GM21619 (cell line): ENCODE results near the gene CDH23.

ENCODE experiments used
- ATAC-seq: cut with Tn5 transposase; IDR thresholded peaks from one replicate; pipeline ENCODE4 v1.9.1; 2021; ENCODE audit not compliant: unreplicated experiment

CDH23 gene

DNA sequence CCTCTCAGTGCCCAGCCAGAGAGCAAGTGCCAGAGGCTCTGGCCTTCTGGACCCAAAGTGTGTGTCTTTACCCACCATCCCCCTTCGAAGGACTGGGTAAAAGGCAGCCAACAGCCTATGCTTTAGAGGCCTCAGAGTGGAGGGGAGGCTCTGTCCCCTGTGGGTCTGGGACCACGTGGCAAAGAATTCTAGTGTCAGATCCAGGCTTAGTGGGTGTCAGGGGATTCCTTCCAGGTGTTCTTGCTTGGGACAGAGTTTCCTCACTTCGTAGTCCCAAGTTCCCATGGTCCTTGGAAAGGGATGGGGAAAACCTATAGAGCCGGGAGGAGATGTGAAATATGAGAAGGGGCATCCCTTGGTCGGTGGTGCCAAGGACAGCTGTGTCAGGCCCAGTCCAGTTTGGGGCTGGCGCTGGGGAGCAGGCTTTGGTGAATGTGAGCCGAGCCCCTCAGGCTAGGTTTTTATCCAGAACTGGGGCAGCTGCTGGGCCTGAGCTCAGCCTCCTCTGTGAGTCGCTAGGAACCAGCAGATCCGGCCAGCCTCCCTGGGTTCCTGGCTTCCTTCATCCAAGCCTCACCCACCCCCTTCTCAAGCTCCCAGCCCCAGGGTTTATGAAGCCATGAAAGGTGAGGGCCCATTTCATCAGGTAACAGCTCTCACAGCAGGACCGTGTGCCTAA is 251.7 kb downstream of the CDH23 start:
- ATAC-seq: no peak

DNA sequence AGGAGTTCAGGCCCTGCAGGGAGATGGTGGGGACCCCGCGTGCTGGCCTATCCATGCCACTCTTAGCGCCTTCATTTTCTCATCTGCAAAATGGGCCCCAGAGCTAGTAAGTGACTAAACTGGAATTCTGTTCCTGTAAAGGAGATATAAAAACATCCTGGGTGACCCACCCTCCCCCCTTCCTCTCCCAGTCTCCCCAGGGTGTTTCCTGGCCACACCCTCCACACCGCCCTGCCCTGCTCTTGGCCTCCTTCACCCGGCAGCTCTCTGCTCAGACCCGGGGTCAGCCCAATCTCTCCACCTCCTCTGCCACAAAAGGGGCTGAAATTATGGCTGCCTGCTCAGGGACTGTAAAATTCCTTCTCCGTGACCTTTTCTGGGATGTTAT is 252.2 kb downstream of the CDH23 start:
- no peak for ATAC-seq

DNA sequence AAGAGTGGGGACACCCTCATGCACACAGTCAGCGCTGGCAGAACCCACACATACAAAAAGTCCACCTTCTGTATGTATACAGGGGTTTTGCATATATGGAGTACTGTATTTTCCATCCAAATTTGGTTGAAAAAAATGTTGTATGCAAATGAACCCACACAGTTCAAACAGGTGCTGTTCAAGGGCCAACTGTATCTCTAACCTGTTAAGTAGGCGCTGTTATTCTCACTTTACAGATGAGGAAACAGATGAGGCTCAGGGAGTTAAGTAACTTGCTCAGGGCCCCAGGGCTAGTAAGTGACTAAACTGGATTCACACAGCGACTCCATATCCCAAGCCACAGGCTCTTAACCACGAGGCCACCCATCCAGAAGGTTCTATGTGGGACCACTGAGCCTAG is 252.9 kb downstream of the CDH23 start:
- ATAC-seq: no peak

DNA sequence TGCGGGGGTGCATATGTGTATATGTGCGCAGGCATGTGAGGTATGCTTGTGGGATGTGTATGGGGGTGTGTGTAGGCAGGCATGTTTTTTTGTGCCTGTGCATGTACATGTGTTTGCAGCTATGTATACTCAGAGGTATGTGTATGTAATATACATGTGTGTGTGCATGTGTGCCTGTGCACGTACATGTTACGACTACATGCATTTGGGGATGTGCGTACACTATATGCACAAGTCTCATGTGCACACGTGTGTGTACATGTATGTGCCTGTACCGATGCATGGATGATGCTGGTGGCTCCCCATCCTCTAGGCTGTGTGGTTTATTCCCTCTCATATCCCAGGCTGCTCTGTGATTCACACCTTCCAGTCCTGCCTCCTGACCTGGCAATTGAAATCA is 253.7 kb downstream of the CDH23 start:
- no peak for ATAC-seq

DNA sequence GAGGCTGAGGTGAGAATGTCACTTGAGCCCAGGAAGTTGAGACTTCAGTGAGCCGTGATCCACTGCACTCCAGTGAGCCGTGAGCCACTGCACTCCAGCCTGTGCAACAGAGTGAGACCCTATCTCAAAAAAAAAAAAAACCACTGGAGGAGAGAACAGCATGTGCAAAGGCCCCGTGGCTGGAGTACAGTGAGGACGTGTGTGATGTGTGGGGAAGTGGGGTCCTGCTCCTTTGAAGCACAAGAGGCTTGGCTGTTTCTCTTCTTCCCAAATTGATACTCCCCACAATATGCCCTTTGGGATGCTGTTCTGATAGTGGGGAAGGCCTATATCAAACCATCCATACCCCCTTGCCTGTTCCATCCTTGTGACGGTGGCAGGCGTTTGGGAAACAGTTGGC is 254.7 kb downstream of the CDH23 start:
- ATAC-seq: no peak

DNA sequence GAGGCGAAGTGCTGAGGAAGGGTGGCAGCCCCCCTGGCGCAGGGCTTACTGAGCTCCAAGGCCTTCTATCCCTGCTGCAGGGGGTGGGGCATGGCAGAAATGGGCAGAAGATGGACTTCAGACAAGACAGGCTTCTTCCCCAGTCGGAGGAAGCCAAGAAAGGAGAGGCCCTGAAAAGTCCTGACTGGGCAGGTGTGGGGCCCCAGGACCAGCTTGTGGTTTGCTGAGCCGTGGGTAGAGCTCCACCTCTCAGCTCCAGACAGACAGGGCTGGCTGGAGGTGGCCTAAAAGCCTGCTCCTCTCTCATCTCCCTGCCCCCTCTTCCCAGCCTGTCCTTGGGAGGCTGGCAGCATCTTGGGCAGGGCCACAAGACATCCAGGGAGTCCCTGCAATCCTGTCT is 255.2 kb downstream of the CDH23 start:
- no peak for ATAC-seq

DNA sequence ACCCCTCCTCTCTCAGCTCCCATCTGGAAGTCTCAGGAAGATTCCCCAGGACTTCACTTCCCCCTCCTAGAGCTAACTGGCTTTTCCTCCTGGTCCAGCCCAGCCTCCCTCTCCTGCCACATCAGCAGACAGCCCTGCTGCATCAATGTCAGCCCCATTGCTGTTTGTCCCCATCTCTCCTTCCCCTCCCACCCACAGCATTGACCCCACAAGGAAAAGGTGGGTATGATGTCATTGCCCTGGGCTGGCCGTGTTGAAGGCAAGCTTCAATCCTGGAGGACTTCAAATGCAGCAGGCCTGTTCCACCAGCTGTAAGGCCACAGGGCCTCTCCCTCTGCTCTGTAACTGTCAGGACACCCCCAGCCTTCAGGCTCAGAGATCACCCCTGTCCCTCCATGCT is 256.3 kb downstream of the CDH23 start:
- no peak for ATAC-seq

DNA sequence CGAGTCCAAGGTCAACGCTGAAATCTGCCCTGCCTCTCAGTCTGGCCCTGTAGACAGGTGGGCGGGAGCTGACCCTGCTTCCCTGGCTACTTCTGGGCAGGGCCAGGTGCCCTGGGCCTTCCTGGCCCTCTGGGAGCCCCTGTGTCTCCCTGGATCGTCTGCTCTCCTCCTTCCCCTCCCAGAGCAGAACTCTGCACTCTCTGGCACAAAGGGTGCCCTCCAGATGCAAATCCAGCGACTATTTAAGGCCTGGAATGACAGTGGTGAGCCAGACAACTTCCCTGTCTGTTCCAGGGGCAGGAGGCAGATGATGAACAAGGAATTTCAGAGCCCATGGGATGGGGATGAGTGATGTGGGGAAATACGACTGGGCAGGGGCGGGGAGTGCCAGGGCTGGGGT is 259.5 kb downstream of the CDH23 start:
- ATAC-seq: no peak

DNA sequence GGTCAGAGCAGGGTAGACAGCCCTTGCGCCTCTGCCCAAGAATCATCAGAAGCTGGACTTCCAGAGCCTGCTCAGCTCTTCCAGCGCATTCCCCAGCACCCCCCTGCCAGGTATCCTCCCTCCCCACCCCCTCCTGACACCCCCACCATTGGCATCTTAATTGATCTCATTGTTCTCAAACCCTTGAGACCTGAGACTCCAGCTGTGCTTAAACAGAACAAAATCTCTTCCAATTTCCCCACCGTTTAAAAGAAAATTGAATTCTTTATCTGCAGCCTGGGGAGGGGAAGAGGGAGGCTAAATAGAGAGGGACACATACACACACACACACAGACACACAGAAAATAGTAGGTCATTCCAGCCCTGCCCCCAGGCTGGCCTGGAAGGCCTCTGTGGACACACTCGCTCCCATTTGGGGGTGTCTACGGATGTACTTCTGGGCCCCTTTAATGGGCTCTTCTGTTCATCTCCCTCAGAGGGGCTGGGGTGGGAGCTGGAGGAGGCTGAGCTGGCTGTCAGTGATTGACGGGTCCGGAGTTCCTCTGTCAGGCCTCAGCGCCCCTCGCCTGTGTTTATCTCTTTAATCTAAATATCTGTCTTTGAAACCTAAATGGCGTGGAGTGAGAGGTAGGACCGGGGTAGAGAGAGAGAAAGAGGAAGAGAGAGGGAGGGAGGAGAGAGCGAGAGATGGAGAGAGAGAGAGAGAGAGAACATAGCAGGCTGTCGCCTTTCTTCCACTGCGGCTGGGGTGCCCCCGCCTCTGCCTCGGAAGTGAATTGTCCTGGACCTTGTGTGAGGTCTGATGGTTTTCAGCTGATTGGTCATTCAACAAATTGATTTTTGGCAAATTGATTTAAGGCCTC is 261.1 kb downstream of the CDH23 start:
- no peak for ATAC-seq

DNA sequence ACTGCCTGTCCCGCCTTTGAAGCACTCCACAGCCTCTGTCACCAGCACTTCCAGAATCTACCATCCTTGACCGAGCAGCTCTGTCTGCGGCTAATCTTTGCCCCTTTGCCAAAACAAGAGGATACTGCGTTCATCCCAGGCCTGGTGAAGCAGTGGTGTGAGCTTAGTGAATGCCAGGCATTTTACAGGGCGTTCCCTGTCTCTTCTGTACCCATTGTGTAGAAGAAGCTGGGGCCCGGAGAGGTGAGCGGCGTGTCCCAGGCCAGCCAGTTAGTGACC is 261.7 kb downstream of the CDH23 start:
- ATAC-seq: no peak

DNA sequence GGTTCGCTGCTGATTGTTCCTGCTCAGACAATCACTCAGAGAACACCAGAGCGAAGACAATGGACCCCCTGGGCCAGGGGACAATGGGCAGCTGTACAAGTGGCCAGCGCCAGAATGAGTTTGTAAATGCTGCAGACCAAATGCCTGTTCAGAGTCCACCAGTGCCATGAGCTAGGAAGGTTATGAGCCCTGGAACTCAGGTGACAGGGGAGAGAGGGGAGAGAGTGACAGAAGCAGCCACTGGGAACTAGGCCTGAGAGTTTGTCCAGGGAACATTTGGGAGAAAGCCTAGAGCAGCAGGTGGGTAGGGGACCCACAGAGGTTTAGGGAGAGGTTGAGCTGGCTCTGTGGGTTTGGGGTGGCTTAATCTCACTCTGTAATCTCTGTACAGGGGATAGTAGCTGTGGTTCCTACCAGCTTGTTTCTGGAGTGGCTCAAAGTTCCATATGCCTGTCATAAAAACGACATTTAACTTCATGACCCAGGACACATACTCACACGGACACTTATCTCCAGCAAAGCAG is 262.5 kb downstream of the CDH23 start:
- no peak for ATAC-seq

DNA sequence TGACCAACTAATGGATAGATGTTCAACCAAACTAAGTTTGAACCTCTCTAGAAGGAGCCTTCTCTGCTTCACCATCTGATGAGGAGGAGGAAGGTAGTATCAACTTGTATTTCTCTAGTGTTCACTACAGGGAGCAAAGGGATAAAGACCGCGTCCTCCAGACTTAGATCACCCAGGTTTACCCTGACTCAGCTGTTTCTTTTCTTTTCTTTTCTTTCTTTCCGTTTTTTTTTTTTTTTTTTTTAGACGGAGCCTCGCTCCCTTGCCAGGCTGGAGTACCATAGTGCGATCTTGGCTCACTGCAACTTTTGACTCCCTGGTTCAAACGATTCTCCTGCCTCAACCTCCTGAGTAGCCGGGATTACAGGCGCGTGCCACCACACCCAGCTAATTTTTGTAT is 263.0 kb downstream of the CDH23 start:
- ATAC-seq: no peak

DNA sequence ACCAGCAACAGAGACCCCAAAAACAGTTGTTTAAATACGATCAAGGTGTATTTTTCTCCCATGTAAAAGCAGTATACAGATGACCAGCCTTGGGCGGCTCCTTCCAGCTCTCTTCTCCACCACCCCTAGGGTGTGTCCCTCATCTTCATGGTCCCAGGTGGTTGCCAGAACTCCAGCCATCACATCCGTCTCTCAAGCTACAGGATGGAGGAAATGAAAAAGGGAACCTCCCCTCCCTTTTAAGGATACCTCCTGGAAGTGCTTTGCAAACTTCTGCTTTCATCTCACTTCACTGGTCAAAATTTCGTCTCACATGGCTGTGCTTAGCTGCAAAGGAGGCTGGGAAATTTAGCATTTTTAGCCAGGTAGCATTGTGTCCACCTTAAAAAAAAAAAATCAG is 263.6 kb downstream of the CDH23 start:
- ATAC-seq: no peak

DNA sequence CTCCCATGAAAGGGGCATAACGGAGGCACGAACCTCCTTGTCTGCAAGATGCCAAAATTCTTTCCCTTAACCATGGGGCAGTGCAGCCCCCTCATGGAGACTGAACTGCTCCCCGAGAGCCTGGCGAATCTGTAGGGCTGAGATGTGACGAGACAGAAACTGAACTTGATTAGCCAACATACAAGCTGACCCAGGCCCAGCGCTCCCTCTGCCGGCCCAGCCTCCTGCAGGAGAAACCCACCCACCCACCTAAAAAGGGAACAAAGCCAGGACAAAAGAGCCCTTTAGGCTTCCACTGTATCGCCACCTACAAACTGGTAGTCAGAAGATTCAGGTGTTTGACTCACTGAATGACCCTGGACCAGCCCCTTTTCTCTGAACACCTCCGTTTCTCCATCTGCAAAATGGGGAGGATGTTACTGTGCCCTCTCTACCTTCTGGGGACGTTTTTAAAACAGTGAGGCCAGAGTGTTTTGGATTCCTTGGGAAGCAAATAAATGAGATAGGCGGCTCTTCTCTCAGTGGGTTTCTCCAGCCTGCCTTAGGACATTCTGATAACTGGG is 264.4 kb downstream of the CDH23 start:
- no peak for ATAC-seq

DNA sequence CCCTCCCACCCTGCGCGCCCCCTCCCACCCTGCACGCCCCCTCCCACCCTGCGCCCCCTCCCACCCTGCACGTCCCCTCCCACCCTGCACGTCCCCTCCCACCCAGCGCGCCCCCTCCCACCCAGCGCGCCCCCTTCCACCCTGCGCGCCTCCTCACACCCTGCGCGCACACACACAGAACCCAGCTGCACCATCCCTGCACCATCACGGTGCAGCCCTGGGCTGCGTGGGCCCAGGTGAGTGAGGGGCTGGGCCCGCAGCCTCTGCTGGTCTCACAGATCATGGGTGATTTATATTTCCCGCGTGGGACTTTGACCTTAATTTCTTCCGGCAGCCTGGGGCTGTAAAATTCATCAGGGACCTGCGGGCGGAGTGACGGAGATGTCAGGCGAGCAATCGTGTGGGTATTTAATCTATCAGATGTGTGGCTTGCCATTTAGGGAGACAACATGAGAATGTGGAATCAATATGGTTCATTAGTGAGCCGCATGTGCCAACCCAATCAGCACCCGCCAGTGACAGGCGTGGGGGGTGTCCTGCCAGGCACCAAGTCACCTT is 265.1 kb downstream of the CDH23 start:
- ATAC-seq: no peak

DNA sequence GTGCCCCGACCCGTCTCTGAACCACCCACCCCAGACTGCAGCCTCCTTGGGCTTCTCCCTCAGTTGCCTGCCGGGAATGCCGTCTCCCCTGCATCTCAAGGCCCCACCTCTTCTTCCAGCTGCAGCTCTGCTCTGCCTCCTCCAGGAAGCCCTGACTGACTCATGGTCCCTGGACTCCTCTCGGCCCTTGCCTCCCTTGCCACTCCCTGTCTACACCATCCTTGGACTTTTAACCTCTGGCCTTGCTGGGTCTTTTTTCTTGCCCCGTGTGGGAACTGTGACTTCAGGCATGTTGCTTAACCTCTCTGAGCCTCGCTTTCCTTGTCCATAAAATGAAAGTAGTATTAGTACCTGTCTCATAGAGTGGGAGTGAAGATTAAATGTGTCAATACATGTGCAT is 266.6 kb downstream of the CDH23 start:
- ATAC-seq: no peak

DNA sequence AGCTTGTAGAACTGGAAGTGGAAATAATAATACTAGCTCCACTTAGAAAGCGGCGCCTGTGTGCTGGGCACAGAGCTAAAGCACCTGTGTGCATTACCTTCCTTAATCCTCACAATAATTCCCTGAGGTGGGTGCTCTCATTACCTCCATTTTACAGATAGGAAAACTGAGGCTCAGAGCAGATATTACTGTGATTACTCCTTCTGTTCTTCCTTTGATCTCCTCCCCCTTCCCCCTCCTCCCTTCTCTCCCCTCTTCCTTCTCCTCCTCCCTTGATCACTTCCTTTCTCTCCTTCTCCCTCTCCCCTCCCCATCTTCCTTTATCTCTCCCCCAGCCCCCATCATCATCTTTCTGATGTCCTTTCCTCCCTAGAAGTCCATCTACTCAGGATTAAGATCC is 267.9 kb downstream of the CDH23 start:
- ATAC-seq: no peak

DNA sequence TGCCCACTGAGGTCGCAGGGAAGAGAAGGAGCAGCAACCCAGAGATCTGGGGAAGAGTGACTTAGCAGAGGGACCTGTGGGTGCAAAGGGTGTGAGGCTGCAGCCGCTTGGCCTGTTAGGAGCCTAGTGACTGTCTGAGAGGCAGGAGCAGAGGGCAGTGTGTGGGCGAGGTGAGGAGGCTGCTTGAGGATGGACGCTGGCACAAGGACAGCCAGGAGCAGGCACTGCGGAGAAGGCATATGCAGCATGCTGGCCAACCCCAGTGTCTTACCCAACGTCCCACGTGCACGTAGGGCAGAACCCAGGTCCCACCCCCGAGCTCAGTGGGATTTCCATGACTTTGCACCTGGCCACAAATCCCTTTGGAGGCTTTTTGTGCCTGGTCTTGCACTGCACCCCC is 268.7 kb downstream of the CDH23 start:
- no peak for ATAC-seq

DNA sequence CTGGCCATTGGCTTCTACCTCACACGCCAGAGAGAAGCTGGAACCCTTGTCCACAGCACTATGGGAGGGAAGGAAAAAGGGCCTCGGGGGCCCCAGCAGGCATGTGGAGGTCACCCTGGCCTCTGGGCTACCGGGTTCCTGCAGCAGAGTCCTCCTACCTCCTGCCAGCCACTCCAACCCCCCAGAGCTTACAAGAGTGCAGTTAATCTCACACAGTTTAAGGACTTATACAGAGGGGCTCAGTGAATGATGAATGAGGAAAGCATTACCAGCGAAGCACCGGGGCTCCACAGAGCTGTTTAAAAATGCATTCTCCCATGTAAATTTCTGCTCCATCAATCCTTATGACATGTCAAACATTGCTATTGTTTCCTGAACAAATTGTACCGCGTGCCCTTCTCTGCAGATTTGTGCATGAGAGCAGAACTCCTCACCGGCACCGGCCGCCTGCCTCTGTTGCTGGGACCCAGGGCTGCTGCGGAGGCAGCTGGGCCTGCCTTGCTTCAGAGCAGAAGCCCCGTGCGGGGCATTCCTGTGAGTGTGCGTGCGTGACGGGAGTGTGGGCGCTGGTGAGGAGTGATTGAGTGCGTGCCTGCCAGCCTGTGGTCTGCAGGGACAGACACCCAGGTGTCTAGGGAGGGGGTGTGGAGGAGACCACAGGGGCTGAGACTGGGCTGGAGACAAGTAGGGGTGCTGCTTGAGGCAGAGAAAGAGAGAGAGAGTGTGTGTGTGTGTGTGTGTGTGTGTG is 270.1 kb downstream of the CDH23 start:
- ATAC-seq: no peak

DNA sequence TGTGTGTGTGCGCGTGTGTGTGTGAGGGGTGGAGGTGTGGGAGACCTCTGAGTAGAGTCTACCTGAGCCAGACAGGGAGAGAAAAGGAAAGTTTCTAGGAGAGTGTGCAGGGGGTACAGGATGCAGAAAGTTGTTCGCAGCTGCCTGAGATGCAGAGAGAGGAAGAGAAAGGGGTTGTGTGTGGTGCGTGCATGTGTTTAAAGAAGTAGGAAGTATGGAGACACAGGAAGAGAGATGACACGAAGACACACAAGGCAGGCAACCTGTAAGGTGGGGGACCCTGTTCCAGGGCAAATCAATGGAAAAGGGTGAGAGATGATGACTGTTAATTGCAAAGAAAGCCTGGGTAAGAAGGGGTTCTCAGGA is 270.6 kb downstream of the CDH23 start:
- no peak for ATAC-seq
